Vagina (tissue), 2 donors: ENCODE measurements around the gene GDF9.

Experiments used
- CTCF ChIP-seq, 3 experiments: fragments of 450-650 bp in 2 of 3; fragments of 200-600 bp in 1 of 3; sonication (generic) in 1 of 3; IDR thresholded peaks; one replicate each; pipeline ENCODE4 v1.5.1; 2017 to 2019; ENCODE audit warnings: antibody characterized with exemption in 3 of 3, mild to moderate bottlenecking in 2 of 3, moderate library complexity in 2 of 3
- POLR2AphosphoS5 ChIP-seq, 2 donors: sonication (generic); formaldehyde crosslinking; IDR thresholded peaks; one replicate each; pipeline ENCODE4 v1.9.0; 2017; ENCODE audit warnings: antibody characterized with exemption in 2 of 2, mild to moderate bottlenecking in 2 of 2, low read depth in 1 of 2; ENCODE audit not compliant: insufficient read depth in 1 of 2

DNA sequence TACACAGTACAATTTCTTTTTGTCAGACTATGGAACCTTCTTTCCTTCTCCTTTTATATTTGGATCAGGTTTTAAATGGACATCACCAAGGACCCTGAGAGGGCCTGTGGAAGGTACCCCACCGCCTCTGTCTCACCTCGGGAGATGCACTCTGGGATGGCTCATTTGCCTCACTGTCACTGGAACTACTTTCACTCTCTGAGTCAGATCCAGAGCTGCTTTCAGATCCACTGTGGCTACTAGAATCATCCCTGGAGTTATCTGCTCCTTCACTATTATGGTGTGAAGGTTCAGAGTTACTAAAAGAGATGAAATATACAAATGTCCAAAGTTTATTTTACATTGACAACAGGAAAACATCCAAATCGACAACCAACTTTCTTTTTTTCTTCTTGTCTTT is 31.8 kb upstream of the GDF9 start:
- TF ChIP-seq CTCF (IDR thresholded peaks at IDR 0.05) (no peak), POLR2AphosphoS5 (IDR thresholded peaks at IDR 0.05; ENCODE audit: insufficient read depth in 1 of 2, low read depth in 1 of 2) (no peak)
